Testis (tissue), 2 donors: Measurements from ENCODE around the gene FGGY.

Source experiments
- POLR2A ChIP-seq: fragments of 450-650 bp; IDR thresholded peaks from one replicate; pipeline ENCODE4 v1.6.1; 2017; ENCODE audit warnings: antibody characterized with exemption, mild to moderate bottlenecking, moderate library complexity
- TF ChIP-seq, protein P1 (sequence below), 3 experiments: fragments of 450-650 bp in 2 of 3; fragments of 200-600 bp in 1 of 3; sonication (generic) in 1 of 3; IDR thresholded peaks; one replicate each; pipeline ENCODE4 v1.5.1; 2016 to 2019; ENCODE audit warnings: antibody characterized with exemption in 3 of 3, mild to moderate bottlenecking in 2 of 3, moderate library complexity in 1 of 3

DNA sequence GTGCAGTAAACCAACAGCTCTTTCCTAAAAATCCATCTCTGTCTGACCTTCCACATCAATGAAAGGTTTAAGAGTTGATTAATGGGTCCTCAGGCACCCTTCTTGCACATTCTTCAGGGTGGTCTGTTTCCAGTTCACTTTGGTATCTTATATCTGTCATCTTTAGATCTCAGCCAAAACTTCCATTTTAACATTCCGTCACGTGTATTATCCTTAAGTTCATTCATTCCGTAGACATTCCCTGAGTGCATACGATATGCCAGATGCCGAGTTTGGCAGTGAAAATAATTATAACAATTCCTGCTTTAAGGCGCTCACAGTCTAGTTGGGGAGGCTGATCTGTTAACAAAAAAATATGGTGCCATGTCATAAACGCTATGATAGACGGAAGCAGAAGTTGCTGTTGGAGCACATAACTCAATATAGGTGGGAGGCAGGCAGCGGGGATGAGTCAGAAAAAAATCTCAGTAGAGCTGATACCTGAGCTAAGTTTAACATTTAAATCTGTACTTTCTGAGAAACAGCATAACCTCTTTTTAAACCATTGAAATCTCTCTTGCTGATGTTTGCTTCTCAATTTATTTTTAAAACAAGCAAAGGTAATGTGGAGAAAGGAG is 458.3 kb downstream of the FGGY start:
- TF ChIP-seq, protein P1, sequence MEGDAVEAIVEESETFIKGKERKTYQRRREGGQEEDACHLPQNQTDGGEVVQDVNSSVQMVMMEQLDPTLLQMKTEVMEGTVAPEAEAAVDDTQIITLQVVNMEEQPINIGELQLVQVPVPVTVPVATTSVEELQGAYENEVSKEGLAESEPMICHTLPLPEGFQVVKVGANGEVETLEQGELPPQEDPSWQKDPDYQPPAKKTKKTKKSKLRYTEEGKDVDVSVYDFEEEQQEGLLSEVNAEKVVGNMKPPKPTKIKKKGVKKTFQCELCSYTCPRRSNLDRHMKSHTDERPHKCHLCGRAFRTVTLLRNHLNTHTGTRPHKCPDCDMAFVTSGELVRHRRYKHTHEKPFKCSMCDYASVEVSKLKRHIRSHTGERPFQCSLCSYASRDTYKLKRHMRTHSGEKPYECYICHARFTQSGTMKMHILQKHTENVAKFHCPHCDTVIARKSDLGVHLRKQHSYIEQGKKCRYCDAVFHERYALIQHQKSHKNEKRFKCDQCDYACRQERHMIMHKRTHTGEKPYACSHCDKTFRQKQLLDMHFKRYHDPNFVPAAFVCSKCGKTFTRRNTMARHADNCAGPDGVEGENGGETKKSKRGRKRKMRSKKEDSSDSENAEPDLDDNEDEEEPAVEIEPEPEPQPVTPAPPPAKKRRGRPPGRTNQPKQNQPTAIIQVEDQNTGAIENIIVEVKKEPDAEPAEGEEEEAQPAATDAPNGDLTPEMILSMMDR (IDR thresholded peaks at IDR 0.05) = no peak
- no peak for TF ChIP-seq POLR2A
